ENCODE measurements around the gene GOLGA8F.
"Not testable (repeated sequence)": the region's sequence is repeated elsewhere in the genome, so short reads cannot be mapped to it uniquely, and the experiment has no call there.

GRCh38 chr15:28435594-28435993 is 57.1 kb downstream of the GOLGA8F start:
- not testable (repeated sequence) for TF ChIP-seq CTCF, POLR2A (IDR thresholded peaks at IDR 0.05)

Measured in thyroid gland (tissue), 4 donors.